OCI-LY3 (cell line): ENCODE data around the gene ETV6.

ENCODE experiments used
- H2AFZ ChIP-seq: fragments of 200-600, 300-600 bp; shearing (Covaris generic); 2 replicates; pipeline ENCODE4 v1.6.0; 2014; ENCODE audit warnings: antibody characterized with exemption, low read depth, low read length
- H3K27ac ChIP-seq: fragments of 200-600, 300-600 bp; sonication (generic); 2 replicates; pipeline ENCODE4 v1.5.1; 2014; ENCODE audit warnings: mild to moderate bottlenecking, low read length, moderate library complexity, mixed read lengths
- H3K27me3 ChIP-seq: fragments of 200-600, 300-600 bp; sonication (generic); 2 replicates; pipeline ENCODE4 v1.6.1; 2014; ENCODE audit warnings: low read depth, low read length, mixed read lengths
- H3K36me3 ChIP-seq: fragments of 200-600, 300-600 bp; sonication (generic); replicated peaks from 2 replicates; pipeline ENCODE3; 2014; ENCODE audit warnings: low read depth, low read length, mixed read lengths
- H3K4me1 ChIP-seq: fragments of 300-600, 200-600 bp; sonication (generic); 2 replicates; pipeline ENCODE4 v1.6.1; 2014; ENCODE audit warnings: low read length, mixed read lengths
- H3K4me2 ChIP-seq: fragments of 200-600, 300-600 bp; sonication (generic); 2 replicates; pipeline ENCODE4 v1.6.1; 2014; ENCODE audit warnings: low read length, mixed read lengths
- H3K4me3 ChIP-seq: fragments of 300-600, 200-600 bp; sonication (generic); 2 replicates; pipeline ENCODE4 v1.5.1; 2014; ENCODE audit warnings: antibody characterized with exemption, mild to moderate bottlenecking, low read length, moderate library complexity
- H3K79me2 ChIP-seq: fragments of 300-600, 200-600 bp; shearing (Covaris generic); 2 replicates; pipeline ENCODE4 v1.6.1; 2014; ENCODE audit warnings: mild to moderate bottlenecking, low read length, mixed read lengths
- H3K9ac ChIP-seq: fragments of 300-600, 200-600 bp; shearing (Covaris generic); 2 replicates; pipeline ENCODE4 v1.6.0; 2014; ENCODE audit warnings: mild to moderate bottlenecking, low read length, moderate library complexity
- H3K9me3 ChIP-seq: fragments of 200-600, 300-600 bp; shearing (Covaris generic); 2 replicates; pipeline ENCODE4 v1.6.1; 2014; ENCODE audit warnings: low read length, mixed read lengths; ENCODE audit not compliant: insufficient read depth
- H4K20me1 ChIP-seq: fragments of 200-600, 300-600 bp; sonication (generic); 2 replicates; pipeline ENCODE4 v1.6.1; 2016; ENCODE audit warnings: low read length, mixed read lengths; ENCODE audit not compliant: insufficient read depth
- EZH2phosphoT487 ChIP-seq: fragments of 200-600 bp; shearing (Covaris generic); IDR thresholded peaks from 2 replicates; pipeline ENCODE4 v1.6.1; 2018; ENCODE audit warnings: antibody characterized with exemption, mixed run types, low read depth
- TF ChIP-seq, protein P1 (sequence below): fragments of 200-600, 300-600 bp; sonication (generic); IDR thresholded peaks from 2 replicates; pipeline ENCODE4 v1.5.1; 2014; ENCODE audit warnings: antibody characterized with exemption, low read length, low read depth

ETV6 gene

DNA sequence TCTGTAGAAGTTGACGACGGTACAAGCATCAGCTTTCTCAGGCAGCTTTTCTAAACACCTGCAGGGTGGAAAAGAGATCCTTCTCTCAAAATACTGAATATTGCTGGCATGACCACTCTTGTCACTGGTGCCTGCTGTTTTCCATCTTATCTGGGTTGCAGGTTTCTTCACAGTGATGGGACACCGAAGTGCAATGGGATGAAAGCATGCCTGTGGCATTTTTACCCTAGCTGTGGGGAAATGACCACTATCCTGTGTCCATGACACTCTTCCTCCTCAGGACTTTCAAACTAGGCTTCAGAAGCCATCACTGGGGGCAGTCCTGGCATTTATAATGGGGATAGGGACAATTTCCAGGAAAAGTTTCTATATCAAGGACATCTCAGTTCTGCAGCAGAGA is 98.5 kb downstream of the ETV6 start:
- H3K4me1 ChIP-seq: peaks cover 100% of the 10 kb centered on the region
- peak overlapping the region; percentile 72 for H3K4me2 ChIP-seq
- H3K36me3 ChIP-seq: peaks cover 3% of the 10 kb centered on the region
- H3K4me3 ChIP-seq: no peak overlapping the region; the same call in 1 of the 2 replicates
- H4K20me1 ChIP-seq: no peaks in the 10 kb centered on the region
- no peak overlapping the region for H2AFZ ChIP-seq
- no peaks in the 10 kb centered on the region for H3K27me3 ChIP-seq
- peak overlapping the region; percentile 96 for H3K27ac ChIP-seq
- peak overlapping the region; percentile 93 for H3K9ac ChIP-seq
- TF ChIP-seq, protein P1, sequence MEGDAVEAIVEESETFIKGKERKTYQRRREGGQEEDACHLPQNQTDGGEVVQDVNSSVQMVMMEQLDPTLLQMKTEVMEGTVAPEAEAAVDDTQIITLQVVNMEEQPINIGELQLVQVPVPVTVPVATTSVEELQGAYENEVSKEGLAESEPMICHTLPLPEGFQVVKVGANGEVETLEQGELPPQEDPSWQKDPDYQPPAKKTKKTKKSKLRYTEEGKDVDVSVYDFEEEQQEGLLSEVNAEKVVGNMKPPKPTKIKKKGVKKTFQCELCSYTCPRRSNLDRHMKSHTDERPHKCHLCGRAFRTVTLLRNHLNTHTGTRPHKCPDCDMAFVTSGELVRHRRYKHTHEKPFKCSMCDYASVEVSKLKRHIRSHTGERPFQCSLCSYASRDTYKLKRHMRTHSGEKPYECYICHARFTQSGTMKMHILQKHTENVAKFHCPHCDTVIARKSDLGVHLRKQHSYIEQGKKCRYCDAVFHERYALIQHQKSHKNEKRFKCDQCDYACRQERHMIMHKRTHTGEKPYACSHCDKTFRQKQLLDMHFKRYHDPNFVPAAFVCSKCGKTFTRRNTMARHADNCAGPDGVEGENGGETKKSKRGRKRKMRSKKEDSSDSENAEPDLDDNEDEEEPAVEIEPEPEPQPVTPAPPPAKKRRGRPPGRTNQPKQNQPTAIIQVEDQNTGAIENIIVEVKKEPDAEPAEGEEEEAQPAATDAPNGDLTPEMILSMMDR: no peak
- no peak for TF ChIP-seq EZH2phosphoT487
- H3K9me3 ChIP-seq: no peaks in the 10 kb centered on the region
- H3K79me2 ChIP-seq: peaks cover 92% of the 10 kb centered on the region

DNA sequence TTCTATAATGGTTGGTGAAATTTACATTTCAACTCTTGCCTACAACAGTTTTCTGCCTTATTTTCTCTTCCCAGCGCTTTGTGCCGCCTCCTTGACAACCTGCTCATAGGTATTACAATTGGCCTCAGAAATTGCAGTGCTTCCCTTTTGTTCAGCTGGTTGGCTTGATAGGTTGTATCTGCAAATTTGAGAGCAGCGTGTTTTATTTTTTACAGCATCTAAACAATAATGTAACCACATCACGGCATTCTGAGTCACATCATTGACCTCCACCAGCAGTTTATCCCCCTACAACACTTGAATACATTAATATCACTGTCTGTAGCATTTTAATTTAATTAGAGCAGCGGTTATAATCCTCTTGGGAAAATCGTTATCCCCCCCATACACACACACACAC is 99.4 kb downstream of the ETV6 start:
- Histone ChIP-seq H3K27ac (peak overlapping the region; percentile 96), H3K36me3 (peaks cover 3% of the 10 kb centered on the region), H3K9me3 (no peaks in the 10 kb centered on the region), H3K27me3 (no peaks in the 10 kb centered on the region), H3K79me2 (peaks cover 92% of the 10 kb centered on the region), H4K20me1 (no peaks in the 10 kb centered on the region), H3K4me1 (peaks cover 100% of the 10 kb centered on the region), H3K4me3 (peak overlapping the region; percentile 61), H3K4me2 (peak overlapping the region; percentile 72), H2AFZ (no peak overlapping the region), H3K9ac (peak overlapping the region; percentile 93)
- no peak for TF ChIP-seq EZH2phosphoT487
- TF ChIP-seq, protein P1: no peak

DNA sequence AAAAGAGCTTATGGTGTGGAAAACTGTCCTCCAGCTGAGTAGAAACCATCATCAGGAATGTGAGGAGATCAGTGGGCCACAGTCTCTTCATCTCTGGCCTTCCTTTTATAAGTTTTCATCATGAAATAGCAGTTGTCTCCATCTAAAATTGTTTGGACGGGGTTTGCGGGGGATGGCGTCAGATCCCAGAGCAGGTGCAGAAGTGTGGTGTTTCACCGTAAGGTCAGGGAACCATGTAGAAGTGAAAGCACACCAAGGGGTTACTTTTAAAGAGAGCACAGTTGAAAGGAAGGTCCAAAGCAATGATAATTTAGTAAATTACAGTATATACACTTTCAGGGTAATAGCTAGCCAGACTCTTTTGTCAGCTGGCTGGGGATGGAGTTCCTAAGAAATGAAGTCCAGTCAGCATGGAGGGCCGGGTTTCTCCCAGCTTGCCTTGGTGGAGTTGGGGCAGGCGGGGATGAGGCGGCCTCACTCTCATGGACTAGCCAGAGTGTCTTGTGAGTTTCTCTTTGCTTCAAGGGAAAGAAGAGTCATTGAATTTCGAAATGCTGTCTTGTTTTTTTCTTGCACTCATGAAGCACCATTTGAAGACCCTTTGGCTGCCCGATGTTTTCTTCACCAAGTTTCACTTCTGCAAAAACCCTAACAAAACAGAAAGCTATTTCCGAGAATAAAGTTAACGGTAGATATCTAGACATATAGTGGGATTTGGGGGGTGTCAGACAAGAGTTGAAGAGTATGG is 100.6 kb downstream of the ETV6 start:
- peak overlapping the region; percentile 72 for H3K4me2 ChIP-seq
- H3K79me2 ChIP-seq: peaks cover 92% of the 10 kb centered on the region
- H3K27ac ChIP-seq: peak overlapping the region; percentile 96
- no peak for TF ChIP-seq EZH2phosphoT487
- TF ChIP-seq, protein P1: no peak
- H3K27me3 ChIP-seq: no peaks in the 10 kb centered on the region
- no peaks in the 10 kb centered on the region for H3K9me3 ChIP-seq
- H3K36me3 ChIP-seq: peaks cover 3% of the 10 kb centered on the region
- peak overlapping the region; percentile 61 for H3K4me3 ChIP-seq
- H4K20me1 ChIP-seq: no peaks in the 10 kb centered on the region
- H3K4me1 ChIP-seq: peaks cover 100% of the 10 kb centered on the region
- H3K9ac ChIP-seq: peak overlapping the region; percentile 93
- no peak overlapping the region for H2AFZ ChIP-seq

DNA sequence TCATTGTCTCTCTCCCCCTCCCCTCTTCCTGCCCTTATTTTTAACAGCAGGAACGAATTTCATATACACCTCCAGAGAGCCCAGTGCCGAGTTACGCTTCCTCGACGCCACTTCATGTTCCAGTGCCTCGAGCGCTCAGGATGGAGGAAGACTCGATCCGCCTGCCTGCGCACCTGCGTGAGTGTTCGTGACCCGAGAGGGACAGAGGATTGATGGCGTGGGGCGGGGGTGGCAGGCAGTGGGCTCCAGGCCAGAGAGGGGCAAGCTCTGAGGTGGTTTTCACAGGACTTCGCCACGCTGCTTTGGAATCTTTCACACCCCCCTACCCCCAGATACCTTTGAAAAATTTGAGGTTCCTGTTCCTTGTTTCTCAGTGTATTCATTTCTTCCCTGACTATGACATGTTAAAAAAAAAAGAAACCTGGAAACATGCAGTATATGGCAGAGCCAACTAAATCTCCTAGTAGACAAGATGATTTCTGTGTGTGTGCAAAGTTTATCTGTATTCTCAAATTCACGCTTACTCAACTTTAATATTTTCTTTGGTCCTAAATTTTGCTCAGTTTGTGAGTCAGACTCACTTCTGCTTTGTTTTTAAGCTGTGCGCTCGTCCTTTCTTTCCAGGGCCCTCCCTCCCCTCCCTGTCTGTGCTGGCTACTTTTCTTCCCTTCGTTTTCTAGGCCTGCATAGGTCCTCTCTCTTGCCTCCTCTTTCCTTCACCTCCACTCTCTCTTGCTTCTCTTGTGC is 103.1 kb downstream of the ETV6 start:
- H2AFZ ChIP-seq: no peak overlapping the region
- peak overlapping the region; percentile 72 for H3K4me2 ChIP-seq
- no peaks in the 10 kb centered on the region for H3K27me3 ChIP-seq
- peaks cover 5% of the 10 kb centered on the region for H3K36me3 ChIP-seq
- H3K4me3 ChIP-seq: peak overlapping the region; percentile 61
- TF ChIP-seq, protein P1: no peak
- no peak for TF ChIP-seq EZH2phosphoT487
- H3K4me1 ChIP-seq: peaks cover 100% of the 10 kb centered on the region
- H3K79me2 ChIP-seq: peaks cover 92% of the 10 kb centered on the region
- H4K20me1 ChIP-seq: no peaks in the 10 kb centered on the region
- H3K9ac ChIP-seq: peak overlapping the region; percentile 93
- no peaks in the 10 kb centered on the region for H3K9me3 ChIP-seq
- peak overlapping the region; percentile 96 for H3K27ac ChIP-seq
